ENCODE results near the gene MARCHF10. TPM values are rescaled to one million over a fixed set of nuclear protein-coding genes. Genes with fewer than 3 reads are reported as not detected.
"Not testable (repeated sequence)": the region's sequence is repeated elsewhere in the genome, so short reads cannot be mapped to it uniquely, and the experiment has no call there.

MARCHF10 gene
- total RNA-seq, 1 donor from 2014 or later = not detected

DNA sequence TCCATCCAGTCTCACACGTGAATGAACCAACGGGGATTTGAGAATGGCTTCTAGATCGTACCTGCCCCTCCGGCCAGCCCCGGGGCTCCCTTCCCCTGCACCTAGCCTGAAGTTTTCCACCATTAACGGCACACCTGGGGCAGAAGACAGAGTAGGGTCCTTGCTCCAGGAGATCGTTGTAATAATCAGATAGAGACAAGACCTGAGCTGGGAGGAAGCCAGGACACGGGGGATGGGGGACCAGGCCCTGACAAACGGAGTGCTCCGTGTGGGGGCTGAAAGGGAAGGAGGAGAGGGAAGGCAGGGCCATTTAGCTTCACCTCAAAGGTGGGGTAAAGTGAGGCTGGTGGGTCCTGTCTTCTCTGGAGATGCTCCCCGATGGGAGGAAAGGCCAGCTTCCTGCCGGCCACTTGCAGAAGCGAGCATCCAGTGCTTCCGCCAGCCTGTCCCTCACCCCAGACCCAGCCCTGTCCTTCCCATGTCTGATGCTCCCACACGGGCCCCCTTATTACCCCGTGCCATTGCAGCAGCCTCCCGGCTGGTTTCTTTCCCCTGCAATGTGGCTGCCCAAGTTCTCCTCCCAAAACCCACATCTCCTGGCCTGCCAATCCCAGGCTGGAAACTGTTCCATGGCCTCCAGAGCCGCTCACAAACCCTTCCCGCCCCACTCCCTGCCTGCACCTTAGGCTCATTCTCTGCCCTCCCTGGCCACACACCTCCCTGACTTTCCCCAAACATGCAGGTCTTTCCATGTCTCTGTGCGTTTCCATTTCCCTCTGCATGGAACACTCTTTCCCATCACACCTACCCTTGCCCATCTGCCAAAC lies 101.3 kb downstream of the MARCHF10 start:
- intact Hi-C loops (cut with micrococcal nuclease) = no loop called here

DNA sequence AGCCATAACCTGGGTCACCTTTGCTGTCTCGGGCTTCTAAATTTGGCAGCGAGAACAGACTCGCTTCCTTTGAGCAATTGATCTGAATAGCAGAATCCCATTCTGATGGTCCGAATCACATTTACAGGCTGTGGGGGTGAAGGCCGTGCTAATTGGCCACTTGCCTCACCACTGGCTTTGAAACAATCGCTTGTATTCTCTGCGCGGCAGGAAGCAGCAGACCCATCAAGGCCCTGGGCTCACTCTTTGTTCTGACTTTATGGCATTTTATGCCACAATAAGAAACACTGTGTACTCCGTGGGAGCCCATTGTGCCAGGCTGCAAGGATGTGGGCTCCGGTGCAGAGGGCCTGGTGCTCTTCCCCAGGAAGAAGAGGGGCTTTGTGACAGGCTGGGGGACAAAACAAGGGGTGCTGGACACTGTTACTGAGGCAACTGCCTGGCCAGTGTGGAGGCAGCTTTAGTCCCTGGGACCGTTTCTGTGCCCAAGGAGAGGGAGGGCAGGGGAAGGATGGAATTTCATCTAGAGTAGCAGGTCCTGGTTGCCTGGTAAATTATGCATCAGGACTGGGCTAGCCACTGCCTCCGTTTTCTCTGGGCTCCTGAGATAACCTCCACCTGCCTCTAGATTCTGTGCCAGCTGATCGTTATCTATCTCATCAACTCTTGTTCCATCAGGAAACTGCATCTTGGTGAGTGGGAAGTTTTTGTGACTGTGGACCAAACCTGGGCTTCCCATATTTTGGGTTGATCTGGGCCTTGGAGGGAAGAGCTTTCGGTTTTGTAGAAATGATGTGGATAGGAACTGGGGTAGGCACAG lies 102.1 kb downstream of the MARCHF10 start:
- peak; percentile 34 for ATAC-seq
- intact Hi-C loops (cut with micrococcal nuclease) = no loop called here
- no peak for DNase-seq

More for the DNA sequence above, 101.3 kb downstream of the MARCHF10 start:
- DNase-seq (no peak), ATAC-seq (no peak)

DNA sequence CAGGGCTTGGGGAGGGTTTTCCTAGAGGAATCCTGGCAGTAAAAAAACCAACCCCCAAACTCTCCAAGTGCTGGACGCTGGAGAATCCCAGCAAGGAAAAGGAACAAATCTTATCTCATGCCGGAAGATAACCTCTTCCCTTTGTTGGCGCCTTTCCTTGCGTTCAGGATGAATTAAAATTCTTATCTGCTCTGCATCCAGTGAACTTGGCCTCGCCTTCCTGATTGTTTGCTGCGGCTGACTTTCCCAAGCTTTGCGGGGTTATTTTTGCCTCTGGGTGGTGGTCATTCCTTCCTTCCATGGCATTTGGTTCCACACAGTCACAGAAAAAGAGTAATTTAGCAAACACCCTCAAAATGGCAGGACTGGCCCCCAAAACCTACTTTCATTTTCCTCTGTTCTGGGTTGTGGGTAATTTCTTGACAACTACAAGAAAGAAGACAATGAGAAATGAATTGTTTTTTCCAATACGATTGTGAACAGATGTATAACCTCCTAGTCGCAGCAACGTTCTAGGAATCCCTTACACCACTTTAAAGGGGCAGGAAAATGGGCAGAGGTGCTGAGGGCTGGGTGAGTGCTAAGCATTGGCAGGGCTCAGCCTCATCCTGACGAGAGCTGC lies 102.8 kb downstream of the MARCHF10 start:
- ATAC-seq (peak; percentile 3), DNase-seq (no peak)
- intact Hi-C loops (cut with micrococcal nuclease) = no loop called here

DNA sequence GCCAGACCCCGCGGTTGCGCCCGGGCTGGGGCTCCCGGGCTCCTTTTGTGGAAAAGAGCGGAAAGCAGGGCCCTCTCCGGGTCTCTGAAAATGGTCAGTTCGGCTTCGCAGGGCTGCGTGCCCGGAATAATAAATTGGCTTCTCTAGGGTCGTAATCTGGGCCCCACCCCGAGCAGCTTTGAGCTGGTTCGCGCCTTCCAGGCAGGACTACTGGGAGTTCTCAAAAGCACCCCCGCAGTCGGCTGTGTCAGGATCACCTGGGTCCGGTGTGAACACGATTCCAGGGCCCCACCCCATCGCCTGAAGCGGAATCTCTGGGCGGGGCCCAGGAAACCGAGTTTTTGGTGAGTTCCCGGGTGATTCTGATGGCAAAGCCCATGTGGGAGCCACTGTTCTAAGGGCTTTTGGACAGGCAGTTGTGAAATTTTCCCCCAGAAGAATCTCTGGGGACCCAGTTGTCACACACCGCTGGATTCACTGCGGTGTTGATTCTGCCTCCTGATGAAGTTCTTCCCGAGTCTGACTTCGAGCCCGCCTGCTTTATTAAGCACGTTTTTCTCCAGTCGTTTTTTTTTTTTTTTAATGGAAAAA lies 103.6 kb downstream of the MARCHF10 start:
- intact Hi-C loops (cut with micrococcal nuclease) = no loop called here
- DNase-seq = no peak
- peak; percentile 14 for ATAC-seq

DNA sequence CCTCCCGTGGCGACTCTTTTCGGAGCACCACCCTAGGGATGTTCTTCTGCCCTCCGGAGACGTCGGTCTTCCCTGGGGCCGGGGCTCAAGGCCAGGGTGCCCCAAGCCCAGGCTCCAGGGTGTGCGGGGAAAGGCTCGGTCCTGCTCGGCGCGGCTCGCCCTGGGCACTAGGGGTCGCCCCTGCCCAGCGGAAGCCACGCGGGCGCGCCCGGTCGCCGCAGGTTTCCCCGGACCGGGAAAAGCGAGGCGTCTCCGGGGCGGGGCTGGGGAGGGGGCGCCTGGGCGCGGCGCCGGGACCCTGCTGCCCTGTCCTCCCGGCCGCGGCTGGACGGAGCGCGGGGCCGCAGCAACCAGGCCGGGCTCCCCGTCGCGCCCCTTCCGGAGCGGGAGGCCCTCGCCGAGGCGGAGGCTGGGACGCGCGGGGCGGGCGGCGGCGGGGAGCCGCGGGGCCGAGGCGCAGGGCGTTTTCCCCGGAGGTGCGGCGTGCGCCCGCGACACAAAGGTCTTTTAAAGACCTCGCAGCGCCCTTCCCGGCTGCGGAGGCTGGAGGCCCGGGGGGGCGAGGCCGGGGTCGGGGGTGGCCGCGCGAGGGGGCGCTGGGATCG lies 104.2 kb downstream of the MARCHF10 start:
- intact Hi-C loops (cut with micrococcal nuclease) = no loop called here
- DNase-seq (peak; percentile 86), ATAC-seq (peak; percentile 94)

DNA sequence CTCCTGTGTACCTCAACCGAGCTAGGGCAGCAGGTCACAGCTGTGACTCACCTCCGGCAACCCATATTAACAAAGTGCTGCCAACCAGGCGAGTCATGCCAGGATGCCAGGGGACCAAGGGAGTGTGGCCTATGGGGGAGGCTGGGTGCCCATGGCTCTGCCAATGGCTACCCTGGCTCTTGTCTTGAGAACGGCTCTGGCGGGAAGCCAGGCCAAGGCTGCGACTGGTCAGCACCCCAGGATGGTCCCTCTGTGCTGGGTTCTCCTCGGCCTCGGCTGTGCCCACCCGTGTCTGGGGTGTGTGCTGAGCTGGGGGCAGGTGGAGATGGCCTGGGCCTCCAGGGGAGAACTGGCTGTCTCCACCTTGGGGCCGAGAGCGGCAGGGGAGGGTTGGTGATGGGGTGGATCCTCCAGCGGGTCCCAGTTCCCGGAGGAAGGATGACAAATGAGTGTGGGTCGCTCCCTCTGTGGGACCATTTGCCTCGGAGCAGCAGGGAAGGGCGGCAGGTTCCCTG lies 104.8 kb downstream of the MARCHF10 start:
- intact Hi-C loops (cut with micrococcal nuclease) = no loop called here
- DNase-seq (no peak), ATAC-seq (peak; percentile 7)

DNA sequence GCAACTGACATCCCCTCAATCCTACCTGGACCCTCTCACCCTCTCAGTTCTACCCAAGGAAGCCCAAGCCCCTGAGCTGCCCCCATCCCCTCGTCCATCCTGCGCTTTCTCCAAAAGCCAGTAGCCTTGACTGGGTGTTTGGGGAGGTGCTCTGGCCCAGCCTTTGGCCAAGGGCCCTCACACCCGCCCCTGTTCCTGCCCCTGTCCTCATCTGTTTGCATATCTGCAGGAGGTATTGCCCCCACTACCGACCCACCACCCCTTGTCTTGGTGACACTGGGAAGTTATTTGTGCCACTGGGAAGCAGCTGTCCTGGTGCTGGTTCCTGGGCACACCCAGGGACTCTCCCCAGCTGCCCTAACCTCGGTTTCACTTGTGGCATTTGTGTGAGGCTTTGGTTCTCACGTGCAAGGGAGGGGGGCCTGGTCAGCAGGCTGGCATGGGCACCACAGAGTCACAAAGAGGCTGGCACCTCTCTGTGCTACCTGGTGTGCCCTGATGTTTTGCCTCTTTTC lies 105.3 kb downstream of the MARCHF10 start:
- intact Hi-C loops (cut with micrococcal nuclease) = no loop called here
- ATAC-seq (no peak), DNase-seq (no peak)

DNA sequence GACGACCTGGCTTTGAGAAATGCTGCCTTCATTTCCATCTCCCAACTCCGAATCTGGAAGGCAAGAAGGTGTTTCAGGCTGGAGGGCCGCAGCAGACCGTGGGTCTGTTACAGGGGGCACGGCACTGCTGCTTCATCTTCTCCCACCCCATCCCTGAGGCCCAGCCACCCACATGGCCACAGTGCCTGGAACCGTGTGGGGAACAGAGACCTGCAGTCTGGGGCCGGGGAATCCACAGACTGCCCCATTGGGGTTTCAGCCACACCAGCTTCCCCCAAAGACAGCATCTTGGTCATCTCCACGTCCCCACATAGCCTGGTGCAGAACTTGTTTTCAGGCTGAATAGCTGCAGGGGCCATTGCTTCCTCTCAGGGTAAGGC lies 106.4 kb downstream of the MARCHF10 start:
- no peak for ATAC-seq
- DNase-seq = no peak
- intact Hi-C loops (cut with micrococcal nuclease) = no loop called here

DNA sequence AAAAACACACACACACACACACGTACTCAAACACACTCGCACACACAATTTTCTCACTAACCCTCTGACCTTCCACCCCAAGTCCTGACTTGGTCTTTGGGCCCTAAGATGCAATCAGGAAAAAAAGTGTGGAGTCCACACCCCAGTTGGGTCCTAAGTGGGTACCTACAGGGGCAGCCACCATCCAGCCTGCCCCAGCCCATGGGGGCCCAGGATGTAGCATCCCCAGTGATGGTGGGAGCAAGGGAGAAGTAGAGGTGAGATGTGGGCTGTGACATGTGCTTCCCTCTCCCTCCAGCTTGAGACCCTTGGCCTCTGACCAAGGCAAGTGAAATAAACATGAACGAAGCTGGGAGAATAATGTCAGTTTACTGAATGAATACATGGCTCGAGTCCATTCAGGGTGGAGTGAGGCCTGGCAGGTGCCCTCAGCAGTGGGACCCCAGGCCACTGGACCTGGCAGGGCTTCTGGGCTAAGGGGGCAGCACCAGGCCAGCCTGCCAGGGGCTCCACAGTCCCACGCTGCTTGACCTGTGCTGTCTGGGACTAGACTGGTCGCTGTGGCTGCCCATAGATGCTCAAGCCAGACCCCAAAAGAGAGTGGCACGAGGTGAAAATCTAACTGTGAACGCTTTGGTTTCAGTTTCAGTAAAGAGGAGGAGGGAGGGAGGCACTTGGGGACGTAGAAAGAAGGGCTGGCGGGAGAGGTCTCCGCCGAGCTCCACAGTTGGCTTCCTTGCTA lies 107.0 kb downstream of the MARCHF10 start:
- intact Hi-C loops (cut with micrococcal nuclease) = no loop called here
- DNase-seq = no peak
- ATAC-seq = no peak

DNA sequence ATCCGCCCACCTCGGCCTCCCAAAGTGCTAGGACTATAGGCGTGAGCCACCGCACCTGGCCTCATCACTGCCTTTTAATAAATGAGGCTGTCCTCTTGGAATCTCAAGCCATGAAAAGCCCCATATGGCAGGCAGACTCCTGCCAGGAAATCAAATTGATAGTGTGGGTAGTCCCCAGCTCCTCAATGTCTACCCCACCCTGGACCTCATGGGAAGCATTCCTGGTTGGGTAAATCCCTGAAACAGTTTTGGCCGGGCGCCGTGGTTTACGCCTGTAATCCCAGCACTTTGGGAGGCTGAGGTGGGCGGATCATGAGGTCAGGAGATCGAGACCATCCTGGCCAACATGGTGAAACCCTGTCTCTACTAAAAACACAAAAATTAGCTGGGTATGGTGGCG lies 109.7 kb downstream of the MARCHF10 start:
- ATAC-seq; DNase-seq; intact Hi-C loops (cut with micrococcal nuclease): not testable (repeated sequence)

DNA sequence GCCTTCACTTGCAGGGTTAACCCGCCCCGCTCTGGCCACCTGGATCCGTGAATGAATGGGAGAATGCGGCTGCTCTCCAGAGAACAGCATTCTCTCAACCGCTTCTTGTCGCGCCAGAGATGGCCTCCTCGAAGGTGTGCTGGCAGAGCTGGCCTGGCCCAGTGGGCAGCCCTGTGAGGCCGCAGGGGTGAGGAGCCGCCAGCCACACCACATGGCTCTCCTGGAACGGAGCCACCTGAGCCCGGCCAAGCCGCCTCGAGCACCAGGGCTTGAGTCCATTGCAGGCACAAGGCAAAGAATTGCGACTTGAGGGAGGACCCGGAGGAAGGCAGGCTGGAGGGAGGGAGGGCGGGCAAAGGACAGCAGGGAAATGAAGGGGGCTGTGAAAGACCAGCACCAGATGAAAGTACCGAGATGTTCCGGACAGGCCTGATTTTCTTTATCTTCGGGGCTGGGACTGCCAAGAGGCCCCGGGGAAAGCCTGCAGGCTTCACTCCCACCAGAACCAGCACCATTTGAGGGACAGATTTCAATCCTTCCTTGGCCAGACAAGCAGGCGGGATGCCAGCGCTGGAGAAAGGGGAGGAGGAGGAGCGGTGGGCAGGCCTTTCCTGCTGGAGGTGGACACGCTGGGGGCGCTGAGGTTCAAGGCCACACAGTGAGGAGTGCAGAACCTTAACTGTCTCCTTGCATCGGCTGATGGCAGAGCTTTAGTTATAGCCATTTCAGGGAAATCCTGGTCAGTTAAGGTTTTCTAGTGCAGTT lies 111.2 kb downstream of the MARCHF10 start:
- DNase-seq = no peak
- intact Hi-C loops (cut with micrococcal nuclease) = no loop called here
- peak; percentile 22 for ATAC-seq

DNA sequence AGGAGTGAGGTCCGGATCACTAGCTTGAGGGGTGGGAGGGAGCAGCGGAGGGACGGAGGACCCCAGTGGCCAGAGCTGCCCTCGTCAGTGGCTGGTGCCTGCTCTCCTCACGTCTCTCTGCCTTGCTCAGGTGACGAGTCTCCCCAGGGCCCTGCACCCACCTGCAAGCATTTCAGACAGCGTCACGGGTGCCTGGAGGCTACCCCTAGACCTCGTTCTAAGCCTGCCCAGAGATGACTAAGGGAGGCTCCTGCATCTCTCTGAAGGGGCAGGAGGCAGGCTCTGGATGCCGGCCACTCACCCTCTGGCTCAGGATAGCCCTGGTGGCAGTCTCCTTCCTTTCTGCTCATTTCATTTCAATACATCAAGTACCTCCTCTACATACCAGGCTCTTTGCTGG lies 111.9 kb downstream of the MARCHF10 start:
- ATAC-seq (no peak), DNase-seq (no peak)
- intact Hi-C loops (cut with micrococcal nuclease) = no loop called here

DNA sequence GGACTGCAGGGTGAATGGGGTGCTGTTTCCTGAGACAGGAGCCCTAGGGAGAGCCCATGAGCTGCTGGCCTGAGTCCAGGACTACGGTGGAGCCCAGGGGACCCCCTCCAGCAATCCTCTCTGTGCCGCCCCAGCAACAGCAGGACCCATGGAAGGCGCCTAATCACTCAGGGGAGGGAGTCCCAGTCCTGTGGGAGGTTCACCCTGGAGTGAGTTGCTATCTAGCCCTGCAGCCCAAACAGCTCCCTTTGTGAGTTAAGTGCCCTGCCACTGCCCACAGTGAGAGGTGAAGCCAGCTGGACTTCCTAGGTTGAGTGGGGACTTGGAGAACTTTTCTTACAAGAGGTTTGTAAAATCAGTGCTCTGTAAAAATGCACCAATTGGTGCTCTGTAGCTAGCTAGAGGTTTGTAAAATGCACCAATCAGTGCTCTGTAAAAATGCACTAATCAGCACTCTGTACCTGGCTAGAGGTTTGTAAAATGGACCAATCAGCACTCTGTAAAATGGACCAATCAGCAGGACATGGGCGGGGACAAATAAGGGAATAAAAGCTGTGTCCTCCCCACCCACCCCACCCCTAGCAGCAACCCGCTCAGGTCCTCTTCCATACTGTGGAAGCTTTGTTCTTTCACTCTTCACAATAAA lies 112.9 kb downstream of the MARCHF10 start:
- DNase-seq; ATAC-seq; intact Hi-C loops (cut with micrococcal nuclease): not testable (repeated sequence)

DNA sequence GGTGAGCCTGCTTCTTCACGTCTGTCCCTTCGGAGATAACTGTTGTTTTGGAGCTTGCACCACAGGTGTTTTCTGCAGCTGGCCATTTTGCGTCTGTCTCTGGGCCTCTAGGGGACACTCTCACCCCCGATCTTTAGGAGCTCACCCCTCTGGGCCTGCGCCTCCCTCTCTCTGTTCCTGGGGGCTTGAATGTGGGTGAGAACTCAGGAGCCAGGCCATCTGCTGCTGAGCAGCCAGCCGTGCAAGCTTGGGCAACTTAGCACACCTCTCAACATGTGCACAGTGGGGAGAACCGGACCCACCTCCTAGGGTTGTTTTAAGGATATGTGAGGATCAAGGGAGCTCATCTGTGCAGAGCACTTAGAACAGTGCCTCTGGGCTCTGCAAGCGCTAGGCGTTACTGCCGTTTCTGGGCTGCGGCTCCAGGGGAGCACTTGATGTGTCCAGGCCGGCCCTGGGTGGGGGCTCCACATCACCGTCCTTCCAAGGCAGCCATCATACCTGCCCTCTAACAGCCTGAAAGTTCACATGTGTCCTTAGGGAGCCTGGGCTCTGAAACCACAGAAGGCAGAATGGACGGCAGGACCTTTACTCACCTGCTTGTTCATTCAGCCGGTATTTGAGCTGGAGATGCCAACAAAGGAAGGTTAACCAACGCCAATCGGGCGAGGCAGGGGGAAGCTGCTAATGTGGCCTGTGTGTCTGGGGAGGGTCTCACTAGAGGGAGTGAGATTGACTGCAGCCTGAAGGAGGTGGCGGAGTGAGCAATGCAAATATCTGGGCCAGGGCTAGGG lies 114.3 kb downstream of the MARCHF10 start:
- no peak for ATAC-seq
- no peak for DNase-seq
- intact Hi-C loops (cut with micrococcal nuclease) = no loop called here

DNA sequence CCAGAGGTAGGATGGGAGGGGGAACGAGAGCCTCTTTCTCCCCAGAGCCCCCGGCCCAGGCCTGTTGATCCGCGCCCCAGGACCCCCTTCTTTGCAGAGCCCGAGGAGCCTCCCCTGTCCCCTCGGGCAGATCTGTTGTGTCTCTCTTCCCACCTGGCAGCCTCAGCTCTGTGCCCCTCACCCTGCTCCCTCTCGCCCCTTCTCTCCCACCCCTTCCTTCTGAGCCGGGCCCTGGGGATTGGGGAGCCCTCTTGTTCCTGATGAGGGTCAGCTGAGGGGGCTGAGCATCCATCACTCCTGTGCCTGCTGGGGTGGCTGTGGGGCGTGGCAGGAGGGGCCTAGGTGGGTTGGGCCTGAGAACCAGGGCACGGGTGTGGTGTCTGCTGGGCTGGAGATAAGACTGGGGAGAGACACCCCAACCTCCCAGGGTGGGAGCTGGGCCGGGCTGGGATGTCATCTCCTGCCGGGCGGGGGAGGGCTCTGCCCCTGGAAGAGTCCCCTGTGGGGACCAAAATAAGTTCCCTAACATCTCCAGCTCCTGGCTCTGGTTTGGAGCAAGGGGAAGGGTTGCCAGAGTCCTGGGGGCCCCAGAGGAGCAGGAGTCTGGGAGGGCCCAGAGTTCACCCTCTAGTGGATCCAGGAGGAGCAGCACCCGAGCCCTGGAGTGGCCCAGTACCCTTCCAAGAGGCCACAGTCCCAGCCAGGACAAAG lies 115.2 kb downstream of the MARCHF10 start:
- DNase-seq (no peak), ATAC-seq (peak; percentile 46)

More for the DNA sequence above, 115.2 kb downstream of the MARCHF10 start:
- intact Hi-C loops (cut with micrococcal nuclease) = no loop called here
